GM18870 (cell line): ENCODE results near the gene PRKCE.

Experiments
- ATAC-seq: cut with Tn5 transposase; IDR thresholded peaks from one replicate; pipeline ENCODE4 v1.9.1; 2021; ENCODE audit warnings: moderate library complexity; ENCODE audit not compliant: unreplicated experiment

PRKCE gene

DNA sequence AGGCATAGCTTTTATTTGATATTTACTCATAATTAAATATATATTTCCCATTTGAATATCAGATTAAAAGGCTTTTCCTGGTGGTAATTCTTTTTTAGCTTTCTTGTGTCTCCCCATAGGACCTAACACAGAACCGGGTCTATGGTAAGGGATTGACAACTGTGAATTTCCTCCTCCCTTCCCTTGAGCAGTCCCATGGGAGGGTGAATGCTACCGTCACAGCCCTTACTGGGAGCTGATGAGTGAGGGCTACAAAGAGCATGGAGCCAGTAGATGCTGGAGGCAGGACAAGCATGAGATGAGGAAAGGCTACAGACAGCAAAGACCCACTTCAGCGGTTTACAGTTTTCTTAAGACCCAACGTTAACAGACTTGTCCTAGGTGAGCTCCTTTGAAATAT, 475.1 kb downstream of the PRKCE start:
- ATAC-seq, result no peak

DNA sequence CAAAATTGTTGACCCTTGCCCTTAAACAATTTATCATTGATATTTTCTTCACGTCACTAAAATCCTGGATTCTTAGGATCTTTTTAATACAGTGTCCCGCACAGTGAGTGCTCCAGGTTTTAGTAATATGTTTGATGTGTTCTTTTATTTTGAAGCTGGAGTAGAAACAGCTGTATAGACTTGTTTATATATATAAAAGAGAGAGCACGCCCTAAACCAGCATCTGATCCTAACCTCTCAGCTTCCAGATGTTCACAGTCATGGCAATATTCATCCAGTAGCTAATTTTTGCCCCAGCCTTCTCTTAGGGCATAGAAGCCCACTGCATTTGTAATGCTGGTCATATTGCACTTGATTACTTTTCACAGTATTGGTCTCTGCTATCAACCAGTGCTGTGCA, 475.7 kb downstream of the PRKCE start:
- ATAC-seq, result no peak

DNA sequence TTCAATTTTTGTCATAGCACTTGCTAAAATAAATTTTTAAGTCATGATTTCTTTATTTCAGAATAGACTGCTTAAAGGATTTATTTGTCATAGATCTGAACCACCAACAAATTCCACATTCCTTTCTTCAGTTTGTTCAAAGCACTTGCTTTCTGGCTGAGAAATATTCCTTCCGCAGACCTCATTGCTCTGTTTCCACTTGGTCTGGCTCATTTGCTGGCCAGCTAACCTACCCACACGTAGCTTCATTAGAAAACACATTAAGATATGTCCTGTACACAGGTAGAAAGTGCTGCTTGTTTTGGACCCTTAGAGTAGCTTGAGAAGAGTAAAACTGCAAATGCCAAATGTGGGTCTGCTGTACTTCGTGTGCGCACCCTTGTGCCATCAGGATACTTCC, 479.0 kb downstream of the PRKCE start:
- ATAC-seq, result no peak

DNA sequence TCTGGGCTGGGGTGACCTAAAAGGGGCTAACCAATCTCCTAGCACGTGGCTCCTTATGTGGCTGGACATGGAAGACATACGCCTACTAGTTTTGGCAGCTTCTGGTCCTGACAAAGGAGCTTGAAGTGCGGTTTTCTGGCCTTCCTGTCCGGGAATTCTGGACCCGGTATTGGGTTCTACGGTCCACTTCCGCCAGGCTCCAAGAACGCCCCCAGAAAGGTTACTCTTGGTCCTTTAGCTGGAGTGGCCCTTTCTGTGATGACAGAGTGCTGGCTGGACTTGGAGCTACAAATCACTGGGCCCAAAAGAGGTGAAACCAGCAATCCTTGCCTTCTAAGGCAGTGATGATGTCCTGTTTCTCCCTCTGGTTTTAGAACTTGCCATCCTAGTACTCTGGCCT, 481.5 kb downstream of the PRKCE start:
- no peak for ATAC-seq

DNA sequence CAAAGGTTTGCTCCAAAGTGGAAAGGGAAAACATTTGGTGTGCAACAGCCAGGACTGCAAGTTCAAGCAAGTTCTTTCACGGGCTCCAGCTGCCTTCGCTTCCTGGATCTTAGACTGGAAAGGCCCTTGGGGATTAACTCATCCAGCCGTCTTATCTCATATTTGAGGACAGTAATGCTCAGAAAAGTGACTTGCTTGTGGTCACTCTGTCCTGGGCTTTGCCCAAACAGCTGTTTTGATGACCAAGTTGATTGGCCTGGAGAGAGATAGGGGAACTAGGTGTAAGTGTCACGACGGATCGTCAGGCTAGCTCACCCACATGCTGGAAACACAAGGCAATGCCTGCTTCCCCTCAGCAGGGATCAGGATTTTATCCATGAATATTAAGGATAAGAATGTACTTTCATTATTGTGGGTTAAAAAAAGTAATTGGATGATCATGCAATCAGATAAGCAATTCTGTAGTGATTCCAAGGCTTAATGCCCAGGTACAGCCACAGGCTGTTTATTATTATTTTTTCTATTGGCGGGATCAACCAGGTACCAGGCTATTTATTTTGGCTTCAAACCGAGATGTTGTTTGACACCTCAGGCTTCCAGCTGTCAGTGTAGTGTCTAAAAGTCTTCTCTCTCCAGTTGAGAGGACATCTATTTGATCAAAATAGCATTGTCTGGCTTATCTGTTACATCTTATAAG, 483.2 kb downstream of the PRKCE start:
- no peak for ATAC-seq

DNA sequence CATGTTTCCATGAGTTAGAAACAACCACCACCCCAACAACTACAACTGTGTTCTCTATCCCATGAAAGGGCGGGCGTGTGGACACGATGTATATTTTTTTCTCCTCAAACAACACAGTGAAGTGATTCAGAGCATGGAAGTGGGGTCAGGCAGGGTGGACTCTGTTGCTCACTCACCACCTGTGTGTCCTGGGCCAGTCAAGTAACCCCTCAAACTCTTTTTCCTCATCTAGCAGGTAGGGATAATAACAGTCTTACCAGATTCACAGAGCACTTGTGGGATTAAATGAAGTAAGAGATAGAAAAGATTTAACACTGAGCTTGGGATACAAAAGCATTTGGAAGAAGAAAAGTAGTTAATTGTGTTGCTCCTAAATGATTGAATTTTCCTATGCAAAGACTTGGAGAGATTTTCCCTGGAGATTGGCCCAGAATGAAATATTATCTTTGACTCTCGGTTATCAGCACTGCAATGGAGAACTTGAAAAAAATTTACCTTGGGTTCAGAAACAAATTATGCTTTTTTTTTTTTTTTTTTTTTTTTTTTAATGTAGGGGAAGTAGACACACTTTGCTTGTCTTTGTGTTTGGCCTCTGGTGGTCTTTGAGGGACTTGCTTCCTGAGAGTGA, 483.9 kb downstream of the PRKCE start:
- no peak for ATAC-seq

DNA sequence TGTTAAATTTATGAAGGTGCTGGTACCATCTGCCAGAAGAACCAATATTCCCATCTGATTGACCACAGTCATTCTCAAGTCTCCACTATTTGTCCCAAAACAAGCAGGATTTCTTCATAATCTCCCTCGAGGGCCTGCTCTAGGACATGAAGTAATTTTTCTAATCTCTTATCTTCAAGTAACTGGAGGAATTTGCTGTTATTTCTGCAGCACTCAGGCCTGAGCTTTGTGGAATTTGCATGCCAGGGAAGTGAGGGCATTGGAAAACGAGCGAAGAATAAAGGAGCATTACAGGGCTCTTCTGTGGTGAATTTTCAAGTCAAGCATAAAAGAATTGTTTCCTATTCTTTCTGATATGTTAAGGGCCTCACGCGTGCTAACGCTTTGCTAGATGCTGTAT, 484.5 kb downstream of the PRKCE start:
- no peak for ATAC-seq

DNA sequence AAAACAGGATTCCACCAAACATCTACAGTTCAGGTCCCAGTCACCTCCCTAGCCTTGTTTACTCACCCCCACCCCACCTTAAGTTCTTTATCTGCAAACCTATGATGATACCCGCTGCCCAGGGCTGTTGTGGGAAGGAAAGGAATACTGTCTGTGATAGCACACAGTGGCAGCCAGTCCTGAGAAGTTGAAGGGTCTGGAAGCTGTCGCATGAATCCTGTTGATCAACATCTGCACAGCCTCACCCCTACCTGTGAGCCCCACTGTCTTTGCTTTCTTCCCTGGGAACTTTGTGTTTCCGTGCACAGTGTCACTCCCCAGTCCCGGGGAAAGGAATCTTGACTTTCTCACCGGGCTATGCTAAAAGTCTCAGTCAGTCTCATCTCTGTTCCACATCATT, 485.0 kb downstream of the PRKCE start:
- no peak for ATAC-seq

DNA sequence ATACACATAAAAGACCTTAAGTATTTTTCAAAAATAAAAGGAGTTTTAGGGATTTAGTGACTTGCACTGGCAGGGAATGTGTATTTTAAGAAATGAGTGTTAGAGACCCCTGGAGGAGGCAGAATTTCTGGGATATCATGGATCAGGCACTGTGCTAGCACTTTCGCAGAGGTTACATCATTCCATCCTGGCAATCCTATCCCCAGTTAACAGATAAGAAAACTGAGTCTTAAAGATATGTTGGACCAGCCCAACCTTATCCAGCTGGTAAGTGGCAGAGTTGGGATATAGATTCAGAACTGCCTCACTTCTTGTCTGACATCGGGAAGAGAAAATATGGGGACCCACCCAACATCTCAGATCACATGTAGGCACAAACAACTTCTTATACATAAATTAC, 485.5 kb downstream of the PRKCE start:
- ATAC-seq, result no peak

DNA sequence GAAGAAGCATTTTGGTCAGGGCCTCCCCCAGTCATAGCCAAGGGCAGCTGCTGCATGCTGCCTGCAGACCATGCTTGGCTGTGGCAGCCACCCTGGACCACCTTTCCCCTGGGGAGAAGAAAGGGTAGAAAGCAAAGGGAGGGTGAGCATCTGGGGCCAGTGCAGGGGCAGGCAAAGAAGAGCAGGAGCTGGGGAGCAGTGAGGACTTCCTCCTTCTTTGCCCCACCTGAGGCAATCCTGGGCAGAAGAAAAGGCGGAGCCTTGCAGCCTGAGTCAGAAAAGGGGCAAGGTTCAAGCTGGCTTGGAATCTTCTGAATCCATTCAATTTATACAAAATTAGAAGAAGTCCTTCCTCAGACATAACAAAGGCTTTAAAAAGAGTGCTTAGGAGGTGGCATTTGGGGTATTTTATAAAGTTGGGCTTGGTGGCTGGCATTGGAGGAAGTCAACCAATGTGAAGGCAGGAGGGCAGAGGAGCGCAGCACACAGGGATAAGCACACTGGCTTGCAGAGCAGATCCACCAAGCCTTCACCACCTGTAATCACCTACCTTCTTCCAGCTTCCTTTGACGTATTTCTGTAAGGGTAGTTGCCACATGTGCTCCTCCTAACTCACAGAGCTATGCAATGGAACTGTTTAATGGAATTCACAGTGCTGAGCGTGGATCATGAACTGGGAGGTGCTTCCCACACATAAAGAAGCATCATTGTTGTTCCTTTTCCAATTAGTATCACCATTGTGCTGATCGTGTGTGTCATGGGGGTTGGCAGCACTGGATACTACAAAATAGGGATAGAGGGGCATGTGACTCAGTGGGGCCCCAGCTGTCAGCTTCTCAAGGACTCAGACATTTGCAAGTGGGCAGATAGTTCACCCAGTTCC, 491.3 kb downstream of the PRKCE start:
- ATAC-seq, result no peak

DNA sequence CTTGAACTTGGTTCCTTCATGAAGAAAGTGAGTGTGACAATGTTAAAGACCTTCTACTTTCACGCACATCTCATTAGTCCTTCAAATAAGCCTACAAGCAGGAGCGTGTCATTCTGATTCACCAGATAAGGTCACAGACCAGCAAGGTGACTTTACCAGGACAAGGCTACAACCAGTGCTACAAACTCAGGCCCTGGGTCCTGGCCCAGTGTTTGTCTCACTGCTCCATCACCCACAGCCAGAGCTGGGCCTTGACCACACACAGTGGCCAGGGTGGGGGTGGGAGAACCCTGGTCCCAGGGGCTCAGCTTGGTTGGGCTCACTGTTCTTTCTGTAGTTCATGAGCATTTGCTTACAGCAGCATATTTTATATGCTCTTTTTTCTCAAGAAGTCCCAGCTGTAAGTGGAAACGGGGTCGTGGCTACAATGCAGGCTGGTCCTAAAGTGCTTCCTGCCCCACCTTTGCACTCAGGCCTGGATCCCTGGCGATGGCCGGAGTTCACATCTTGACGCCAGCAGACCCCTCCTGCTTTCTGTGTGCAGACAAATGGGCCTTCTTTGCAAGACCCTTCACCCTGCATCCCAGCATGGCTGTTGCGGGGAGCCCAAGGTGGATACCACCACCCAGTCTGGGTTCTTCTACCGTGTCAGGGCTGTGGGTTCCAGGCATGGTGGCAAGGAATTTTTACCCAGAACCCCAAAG, 492.1 kb downstream of the PRKCE start:
- ATAC-seq, result no peak

DNA sequence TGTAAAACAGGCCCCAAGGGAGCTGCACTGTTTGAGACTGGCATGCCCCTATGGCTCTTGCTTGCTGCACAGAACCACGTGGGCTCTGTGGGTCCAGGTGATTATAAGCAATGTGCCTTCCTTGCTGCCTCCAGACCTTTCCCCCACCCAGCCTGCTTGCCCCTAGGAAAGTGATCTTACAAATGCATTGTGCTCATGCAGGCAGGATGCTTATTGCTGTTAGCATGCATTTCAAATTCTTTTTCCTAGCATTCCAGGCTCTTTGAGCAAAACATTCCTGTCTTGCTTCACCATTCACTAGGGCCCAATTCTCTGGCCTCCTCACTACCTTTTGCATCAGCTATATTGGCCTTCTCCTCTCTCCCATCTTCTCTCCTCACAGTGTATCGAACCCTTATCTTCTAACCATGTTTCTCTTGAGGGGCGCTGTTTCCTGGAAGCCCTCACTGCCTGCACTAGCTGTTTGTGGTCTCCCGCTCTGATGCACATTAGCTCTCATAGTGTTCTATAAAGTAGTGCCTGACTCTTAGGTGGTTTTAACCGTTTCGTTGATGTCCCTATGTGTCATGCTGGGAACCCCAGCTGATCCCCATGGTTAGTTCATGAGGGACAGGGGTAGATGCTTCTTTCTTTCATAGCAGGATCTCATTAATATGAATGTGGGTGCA, 492.8 kb downstream of the PRKCE start:
- ATAC-seq, result no peak

DNA sequence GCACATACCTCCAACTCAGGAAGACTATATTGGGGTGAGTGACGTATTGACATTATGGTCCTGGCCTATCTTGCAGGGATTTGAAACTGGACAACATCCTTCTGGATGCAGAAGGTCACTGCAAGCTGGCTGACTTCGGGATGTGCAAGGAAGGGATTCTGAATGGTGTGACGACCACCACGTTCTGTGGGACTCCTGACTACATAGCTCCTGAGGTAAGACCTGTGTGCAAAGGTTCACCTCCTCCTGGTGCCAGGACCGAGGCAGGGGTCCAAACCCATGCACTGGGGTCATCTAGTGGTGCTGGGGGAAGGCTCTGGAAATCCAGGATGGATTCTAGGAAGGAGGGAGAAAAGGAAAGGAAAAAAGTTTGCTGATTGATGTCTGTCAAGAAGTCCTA, 493.5 kb downstream of the PRKCE start:
- no peak for ATAC-seq

DNA sequence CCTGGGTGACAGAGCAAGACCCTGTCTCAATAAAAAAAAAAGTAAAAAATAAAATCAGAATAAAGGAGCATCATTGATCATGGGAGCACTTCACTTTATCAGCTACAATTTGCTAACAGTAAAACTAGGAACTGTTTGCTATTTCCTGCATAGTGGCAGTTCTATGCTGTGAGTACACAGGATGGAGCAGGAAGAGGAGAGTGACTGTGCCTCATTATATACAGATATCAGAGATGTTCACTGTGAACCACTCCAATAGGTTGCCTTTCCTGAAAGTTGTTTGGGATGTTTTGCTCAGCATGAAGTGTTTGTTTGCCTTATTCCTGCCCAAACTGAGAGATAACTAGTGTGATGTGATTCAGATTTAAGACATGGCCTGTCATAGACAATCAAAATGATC, 494.4 kb downstream of the PRKCE start:
- no peak for ATAC-seq

DNA sequence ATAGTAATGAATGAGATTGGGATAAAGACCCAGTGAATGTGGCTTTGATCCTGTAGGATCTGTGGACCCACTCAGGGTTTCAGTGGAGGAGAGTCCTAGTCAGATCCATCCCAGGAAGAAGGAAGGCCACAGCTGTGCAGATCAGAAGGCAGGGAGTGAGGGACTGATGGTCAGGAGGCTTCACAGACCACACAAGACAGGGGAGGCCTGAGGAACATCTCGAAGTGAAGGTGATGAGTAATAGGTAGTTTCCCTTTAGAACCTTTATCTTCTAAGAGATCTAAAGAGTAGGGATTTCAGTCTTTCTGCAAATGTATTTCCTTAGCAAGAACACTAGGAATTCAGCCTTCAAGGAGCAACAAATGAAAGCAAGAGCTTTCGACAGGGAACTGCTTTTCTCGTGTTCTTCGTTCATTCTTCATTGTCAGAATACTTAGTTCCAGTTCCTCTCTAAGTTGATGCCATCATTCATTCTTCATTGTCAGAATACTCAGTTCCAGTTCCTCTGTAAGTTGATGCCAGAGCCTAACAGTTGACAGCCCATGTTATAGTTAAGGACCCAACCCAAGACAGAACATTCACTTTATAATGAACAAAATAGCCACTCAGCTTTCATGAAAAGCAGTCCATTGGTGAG, 495.5 kb downstream of the PRKCE start:
- no peak for ATAC-seq

DNA sequence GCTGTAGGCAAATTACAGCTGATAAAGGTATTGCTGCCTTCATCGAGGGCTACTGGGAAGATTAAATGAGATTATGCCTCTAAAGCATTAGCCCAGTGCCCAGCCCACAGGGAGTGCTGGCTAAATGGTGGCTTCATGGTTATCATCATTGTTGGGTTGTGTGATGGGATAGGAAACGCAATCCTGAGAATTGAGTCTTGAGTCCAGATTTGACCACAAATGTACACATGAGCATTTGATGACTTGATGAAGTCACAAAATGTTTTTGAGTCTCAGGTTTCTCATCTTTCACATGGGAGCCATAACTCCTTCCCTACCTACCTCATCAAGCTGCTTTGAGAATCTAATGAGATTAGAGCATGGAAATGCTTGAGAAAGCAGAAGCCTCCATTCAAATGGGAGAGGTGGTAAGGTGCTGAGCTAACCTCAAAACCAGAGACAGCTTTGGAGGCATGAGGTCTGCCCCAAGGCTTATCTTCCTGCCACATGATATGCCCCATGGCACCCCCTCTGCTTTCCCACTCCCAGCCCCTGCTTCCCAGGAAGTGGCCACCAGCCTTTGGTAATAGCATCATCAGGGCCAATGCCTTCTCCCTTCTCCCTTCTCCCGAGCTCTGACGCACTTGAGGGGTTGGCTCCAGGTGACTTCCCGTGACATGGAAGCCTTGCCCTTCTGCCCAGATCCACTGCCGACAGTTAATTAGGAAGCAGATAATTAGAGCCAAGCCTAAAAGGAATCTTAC, 496.3 kb downstream of the PRKCE start:
- ATAC-seq, result no peak

DNA sequence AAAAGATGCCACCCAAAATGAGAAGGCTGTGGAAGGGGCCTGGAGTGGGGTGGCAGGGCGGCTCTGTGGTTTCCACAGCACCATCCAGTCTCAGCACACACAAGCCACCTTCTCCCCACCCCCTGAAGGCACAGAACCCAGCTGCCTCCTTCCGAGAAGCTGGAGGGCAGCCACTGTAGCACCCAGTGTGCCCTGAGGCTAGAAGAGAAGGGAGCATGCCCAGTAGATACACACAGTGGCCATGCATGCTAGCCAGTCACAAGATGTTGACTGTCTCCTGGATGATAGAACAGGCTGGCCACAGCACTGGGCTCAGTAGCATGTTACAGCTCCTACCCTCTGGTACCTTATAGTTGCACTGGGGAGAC, 496.9 kb downstream of the PRKCE start:
- ATAC-seq, result no peak

DNA sequence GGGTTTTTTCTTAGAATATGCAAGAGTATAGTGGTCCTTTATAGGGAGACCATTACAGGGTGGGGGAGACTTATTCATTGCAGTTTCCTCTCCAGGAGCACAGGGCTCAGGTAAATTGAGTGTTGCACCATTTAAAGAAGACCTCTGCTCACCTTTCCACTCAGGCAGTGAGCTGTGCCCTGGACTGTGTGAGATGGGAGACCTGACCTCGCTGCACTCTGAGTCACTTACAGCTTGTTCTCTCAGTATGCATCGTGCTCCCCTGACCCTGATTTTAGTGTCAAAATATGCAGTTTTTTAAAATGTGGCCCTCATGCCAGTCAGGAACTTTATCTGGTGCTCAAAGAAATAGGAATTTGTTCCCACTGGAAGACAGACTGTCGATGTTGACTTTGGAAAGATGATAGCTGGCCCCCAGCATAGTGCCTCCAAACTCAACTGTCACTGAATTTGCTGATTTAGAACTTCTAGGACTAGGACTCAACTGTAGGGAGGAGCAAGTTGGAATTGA, 499.0 kb downstream of the PRKCE start:
- no peak for ATAC-seq

DNA sequence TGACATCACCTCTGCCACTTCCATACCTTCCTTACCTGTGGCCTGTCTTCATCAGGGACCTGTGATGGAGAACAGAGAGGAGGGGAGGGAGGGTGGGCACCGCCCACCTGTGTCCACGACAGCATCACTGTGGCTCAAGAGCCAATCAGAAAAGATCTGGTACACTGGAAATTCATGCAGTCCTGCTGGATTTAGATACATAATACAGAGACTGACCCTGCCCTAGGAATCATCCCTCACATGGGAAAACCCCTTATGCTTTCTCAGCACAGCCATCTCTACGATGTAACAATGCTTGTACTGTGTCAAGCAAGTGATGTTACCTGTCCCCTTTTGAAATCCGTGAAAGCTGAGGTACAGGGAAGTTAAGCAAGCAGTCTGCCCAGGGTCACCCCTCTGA, 500.1 kb downstream of the PRKCE start:
- no peak for ATAC-seq
